ENCODE measurements around the gene OLFM2.
"Not testable (repeated sequence)": the region's sequence is repeated elsewhere in the genome, so short reads cannot be mapped to it uniquely, and the experiment has no call there.

Gene OLFM2

GRCh38 chr19:9923440-9923839 lies 12.9 kb downstream of the OLFM2 start:
- H3K4me3 ChIP-seq (ENCODE audit: low read depth, low read length) = no peak overlapping the region
- no peak for DNase-seq (ENCODE audit: low read depth, low spot score)
- ChIA-PET CTCF (interaction anchor here (0.8 kb wide), 1 partner anchor 106 kb away, joined by 3 read pairs; no protein-coding TSS in a partner anchor), POLR2A (no interaction called here)
- no peak for TF ChIP-seq CTCF (IDR thresholded peaks at IDR 0.05; ENCODE audit: insufficient read depth, low read length, missing control alignments)

GRCh38 chr19:9922782-9923379 lies 13.4 kb downstream of the OLFM2 start:
- not testable (repeated sequence) for DNase-seq (ENCODE audit: low read depth, low spot score)
- CTCF ChIA-PET = interaction anchor here (0.9 kb wide), 1 partner anchor 105 kb away, joined by 4 read pairs; no protein-coding TSS in a partner anchor

DNA sequence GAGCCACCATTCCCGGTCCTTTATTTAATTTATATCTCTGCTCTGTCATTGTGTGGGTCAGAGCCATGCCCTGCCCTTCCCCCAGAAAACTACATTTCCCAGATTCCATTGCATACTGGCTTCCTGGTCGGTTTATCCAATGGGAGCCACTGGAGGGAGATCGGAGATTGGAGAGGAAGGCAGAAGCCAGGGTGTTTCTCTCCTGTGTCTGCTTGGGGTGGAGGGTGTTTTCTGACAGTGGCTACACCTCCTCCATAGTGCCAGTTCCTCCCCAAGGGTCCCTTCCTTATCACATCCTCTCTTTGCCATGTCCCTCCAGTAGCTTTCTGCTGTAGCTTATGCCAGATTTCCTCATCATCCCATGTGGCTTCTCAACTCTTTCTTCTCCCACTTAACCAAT lies 19.0 kb downstream of the OLFM2 start:
- no peak overlapping the region for H3K4me3 ChIP-seq (ENCODE audit: low read depth, low read length)
- no peak for DNase-seq (ENCODE audit: low read depth, low spot score)
- CTCF ChIA-PET = no interaction called here
- no peak for TF ChIP-seq CTCF (IDR thresholded peaks at IDR 0.05; ENCODE audit: insufficient read depth, low read length, missing control alignments)
- POLR2A ChIA-PET = no interaction called here

More at GRCh38 chr19:9922782-9923379, 13.4 kb downstream of the OLFM2 start:
- POLR2A ChIA-PET; H3K4me3 ChIP-seq (ENCODE audit: low read depth, low read length): not testable (repeated sequence)

DNA sequence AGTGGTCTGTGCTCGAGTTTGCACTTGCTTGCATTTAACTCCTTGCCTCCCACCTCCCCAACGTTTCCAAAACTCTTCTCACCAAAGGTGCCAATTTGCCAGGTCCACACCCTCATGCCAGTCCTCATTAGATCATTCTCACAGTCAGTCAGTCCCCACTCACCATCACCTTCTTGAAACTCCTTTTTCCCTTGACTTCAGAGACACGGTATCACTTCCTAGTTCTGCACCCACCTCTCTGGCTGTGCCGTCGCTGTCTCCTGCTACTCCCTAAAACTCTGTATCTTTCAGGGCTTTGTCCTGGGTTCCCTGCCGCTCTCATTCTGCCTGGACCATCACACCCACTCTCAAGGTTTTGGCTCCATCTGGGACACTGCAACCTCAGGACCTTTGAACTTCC lies 19.6 kb downstream of the OLFM2 start:
- ChIA-PET CTCF (interaction anchor here (0.8 kb wide), 1 partner anchor 354 kb away, joined by 3 read pairs; the partner anchor contains the start of gene ICAM1), POLR2A (no interaction called here)
- TF ChIP-seq CTCF (IDR thresholded peaks at IDR 0.05; ENCODE audit: insufficient read depth, low read length, missing control alignments) = no peak
- H3K4me3 ChIP-seq (ENCODE audit: low read depth, low read length) = no peak overlapping the region
- DNase-seq (ENCODE audit: low read depth, low spot score) = no peak

DNA sequence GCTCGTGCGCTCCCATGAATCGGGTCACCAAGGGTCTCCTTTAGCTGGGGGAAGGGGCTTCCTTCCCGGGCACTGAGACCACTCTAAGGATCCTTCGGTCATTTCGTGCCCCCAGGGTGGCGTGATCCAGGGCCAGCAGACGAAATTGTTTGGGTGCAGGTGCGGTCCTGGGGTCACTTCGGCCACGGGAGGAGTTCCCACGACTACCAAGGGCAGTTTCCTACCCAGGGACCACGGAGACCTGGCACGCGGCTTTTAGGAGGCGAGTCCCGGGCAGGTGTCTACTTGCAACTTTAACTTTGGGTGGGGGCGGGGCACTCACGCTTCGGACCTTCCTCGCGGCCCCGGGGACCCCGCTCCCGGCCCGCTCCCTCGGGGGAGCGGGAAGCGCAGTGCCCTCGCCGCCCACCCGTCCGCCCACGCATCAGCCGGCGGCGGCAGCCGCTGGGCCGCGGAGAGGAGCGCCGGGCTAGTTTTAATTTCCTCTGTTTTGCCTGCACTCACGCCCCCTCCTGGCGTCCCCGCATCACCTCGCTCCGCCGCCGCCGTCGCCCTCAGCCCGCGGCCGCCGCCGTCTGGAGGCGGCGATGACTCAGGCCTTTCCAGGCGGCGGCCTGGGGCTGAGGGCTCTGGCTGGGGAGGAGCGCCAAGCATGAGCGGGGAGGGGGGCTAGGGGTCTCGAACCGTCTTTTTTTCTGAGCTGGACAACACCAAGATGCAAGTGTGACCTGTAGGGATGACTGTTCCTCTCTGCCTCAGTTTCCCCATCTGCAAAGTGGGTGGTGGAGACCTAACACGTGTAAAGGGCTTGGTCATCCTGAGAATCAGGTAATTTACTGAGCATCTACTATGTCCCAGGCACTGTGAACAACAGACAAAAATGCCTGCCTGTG lies 21.8 kb downstream of the OLFM2 start:
- peak overlapping the region; percentile 58 for H3K4me3 ChIP-seq (ENCODE audit: low read depth, low read length)
- POLR2A ChIA-PET = no interaction called here
- DNase-seq (ENCODE audit: low read depth, low spot score) = peak; percentile 19
- TF ChIP-seq CTCF (IDR thresholded peaks at IDR 0.05; ENCODE audit: insufficient read depth, low read length, missing control alignments) = peak; percentile 74
- CTCF ChIA-PET = no interaction called here

DNA sequence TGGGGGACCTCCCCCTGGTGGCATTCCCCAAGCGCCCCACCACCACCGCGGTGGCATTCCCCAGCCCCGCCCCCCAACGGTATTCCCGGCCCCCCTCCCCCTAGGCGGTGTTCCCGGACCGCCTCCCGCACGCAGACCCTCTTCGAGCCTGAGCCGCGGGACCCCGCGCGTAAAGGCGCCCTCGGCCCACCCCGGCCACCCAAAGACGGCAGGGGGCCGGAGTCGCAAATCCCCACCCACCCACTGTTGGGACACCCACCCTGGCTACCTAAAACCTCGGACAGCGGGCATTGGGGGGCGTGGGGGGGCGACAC lies 22.4 kb downstream of the OLFM2 start:
- no peak for TF ChIP-seq CTCF (IDR thresholded peaks at IDR 0.05; ENCODE audit: insufficient read depth, low read length, missing control alignments)

More for the DNA sequence above, 22.4 kb downstream of the OLFM2 start:
- DNase-seq (ENCODE audit: low read depth, low spot score) = no peak
- H3K4me3 ChIP-seq (ENCODE audit: low read depth, low read length) = peak overlapping the region; percentile 58
- POLR2A ChIA-PET = no interaction called here
- CTCF ChIA-PET = no interaction called here
